GM12878 (cell line): ENCODE measurements around the gene SPATS2L.

Source experiments
- CREM ChIP-seq: IDR thresholded peaks from 2 replicates; pipeline ENCODE4 v1.6.1; 2014; ENCODE audit warnings: antibody characterized with exemption, low read depth
- MYC ChIP-seq: IDR thresholded peaks from 2 replicates; pipeline ENCODE4 v1.6.1; 2011; ENCODE audit warnings: mild to moderate bottlenecking, low read length, moderate library complexity, inconsistent platforms; ENCODE audit not compliant: insufficient read depth, insufficient replicate concordance, insufficient read length, severe bottlenecking
- POLR2A ChIP-seq: IDR thresholded peaks from 2 replicates; pipeline ENCODE4 v1.6.1; 2011; ENCODE audit warnings: low read depth, mild to moderate bottlenecking, low read length
- SP1 ChIP-seq: IDR thresholded peaks from one replicate; pipeline ENCODE4 v1.6.1; 2011; ENCODE audit warnings: low read depth, low read length

DNA sequence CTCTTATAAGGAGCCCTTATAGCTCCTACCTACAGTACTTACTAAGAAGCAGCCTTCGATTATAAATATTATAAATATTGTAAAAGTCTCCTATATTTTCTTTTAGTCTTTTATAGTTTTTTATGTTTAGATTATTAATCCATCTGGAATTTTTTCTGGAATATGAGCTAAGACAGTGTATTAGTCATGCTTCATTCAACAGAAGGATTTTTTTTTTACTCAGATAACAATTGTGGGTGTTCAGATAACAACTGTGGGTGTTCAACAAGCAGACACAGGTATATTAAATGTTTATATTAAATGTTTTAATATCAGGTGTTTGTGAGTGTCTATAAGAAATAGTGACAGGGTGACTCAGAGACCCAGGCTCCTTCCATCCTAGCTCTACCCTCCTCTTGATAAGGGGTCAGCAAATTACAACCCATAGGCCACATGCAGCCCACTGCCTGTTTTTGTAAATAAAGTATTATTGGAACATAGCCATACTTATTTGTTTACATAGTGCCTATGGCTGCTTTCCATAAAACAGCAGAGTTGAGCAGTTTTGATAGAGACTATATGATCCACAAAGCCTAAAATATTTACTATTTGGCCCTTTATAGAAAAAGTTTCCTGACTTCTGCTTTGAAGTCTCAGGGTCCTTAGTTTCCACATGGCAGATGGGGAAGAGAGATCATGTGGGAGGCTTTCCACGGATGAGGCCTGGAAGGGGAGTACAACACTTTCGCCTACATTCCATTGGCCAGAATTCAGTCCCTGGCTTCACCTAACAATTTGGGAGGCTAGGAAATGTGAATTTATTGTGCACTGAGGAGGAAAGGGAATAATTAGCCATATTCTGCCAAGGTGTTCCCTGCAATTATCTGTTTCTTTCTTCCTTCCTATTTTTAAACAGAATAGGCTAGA lies 4.3 kb upstream of the SPATS2L start:
- no peak for TF ChIP-seq CREM
- TF ChIP-seq POLR2A = no peak
- TF ChIP-seq SP1 = no peak
- TF ChIP-seq MYC = no peak
